ENCODE measurements around the gene STK24.

STK24 gene

DNA sequence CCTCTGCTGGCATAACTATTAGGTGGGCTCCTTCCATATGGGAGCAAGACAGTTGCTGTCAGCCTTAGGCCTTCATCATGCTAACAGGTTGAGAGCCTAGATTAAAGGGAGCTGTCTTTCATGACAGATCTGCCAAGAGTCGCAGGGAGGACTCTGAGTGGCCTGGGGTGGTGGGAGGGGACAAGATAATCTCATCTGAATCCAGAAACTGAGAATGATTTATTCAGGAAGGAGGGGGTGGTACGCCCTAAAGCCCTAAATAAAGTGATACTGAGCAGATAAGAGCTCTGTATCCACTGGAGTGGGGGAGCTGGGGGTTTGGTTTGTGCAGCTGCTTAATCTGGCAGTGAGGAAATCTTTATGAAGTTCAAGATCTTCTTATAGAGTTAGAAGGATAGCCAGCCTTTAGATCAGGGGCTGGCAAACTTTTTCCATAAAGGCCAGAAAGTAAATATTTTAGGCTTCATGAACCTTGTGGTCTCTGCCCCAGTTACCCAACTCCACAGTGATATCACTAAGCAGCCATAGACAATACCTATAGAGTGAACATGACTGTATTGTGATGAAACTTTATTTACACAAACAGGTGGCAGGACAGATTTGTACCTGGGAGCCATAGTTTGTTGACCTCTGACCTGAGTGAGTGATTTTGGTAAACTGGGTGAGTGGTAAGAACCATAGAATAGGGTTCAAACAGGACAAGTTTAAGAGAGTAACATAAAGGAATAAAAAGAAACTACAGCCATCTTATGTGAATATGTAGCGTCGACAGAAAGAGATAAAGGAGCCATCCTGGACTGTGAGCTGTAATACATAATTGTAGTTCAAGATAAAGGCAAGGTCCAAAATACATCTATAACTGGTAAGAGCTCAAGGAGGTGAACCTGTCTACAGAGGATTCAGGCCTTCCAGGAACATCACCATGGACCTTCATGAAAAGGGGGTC lies 9.8 kb upstream of the STK24 start:
- Histone ChIP-seq H3K56ac (ENCODE audit: low read length) (no peak overlapping the region), H3K18ac (ENCODE audit: low read length) (no peak overlapping the region), H3K79me2 (ENCODE audit: control insufficient read depth, insufficient read depth, low read length) (no peaks in the 10 kb centered on the region), H2BK5ac (ENCODE audit: low read length) (no peak overlapping the region), H3K4ac (ENCODE audit: low read depth, low read length) (no peak overlapping the region), H3K9ac (ENCODE audit: low read length) (no peak overlapping the region), H2BK15ac (replicated peaks; ENCODE audit: low read depth) (no peak overlapping the region), H3K79me1 (ENCODE audit: low read length) (no peaks in the 10 kb centered on the region), H4K5ac (ENCODE audit: low read length) (no peak overlapping the region), H3K23ac (ENCODE audit: low read length) (no peak overlapping the region), H3K27me3 (ENCODE audit: insufficient read depth, low read length, poor library complexity) (no peaks in the 10 kb centered on the region), H3K4me3 (ENCODE audit: low read length) (no peak overlapping the region), H2BK120ac (ENCODE audit: low read depth, low read length) (no peak overlapping the region), H3K27ac (ENCODE audit: low read depth, low read length) (no peak overlapping the region), H3K4me2 (ENCODE audit: low read length) (no peak overlapping the region), H3K4me1 (ENCODE audit: control insufficient read depth, low read depth, low read length) (no peaks in the 10 kb centered on the region), H2AK5ac (ENCODE audit: low read length) (no peak overlapping the region), H3K36me3 (ENCODE audit: control insufficient read depth, insufficient read depth, low read length) (no peaks in the 10 kb centered on the region), H4K8ac (ENCODE audit: low read depth, low read length) (no peak overlapping the region)
- DNase-seq, result no peak
- WGBS (ENCODE audit: extremely low coverage, insufficient coverage, low lambda C conversion rate), result no CpG with 5 or more reads among the region's 4 CpGs

DNA sequence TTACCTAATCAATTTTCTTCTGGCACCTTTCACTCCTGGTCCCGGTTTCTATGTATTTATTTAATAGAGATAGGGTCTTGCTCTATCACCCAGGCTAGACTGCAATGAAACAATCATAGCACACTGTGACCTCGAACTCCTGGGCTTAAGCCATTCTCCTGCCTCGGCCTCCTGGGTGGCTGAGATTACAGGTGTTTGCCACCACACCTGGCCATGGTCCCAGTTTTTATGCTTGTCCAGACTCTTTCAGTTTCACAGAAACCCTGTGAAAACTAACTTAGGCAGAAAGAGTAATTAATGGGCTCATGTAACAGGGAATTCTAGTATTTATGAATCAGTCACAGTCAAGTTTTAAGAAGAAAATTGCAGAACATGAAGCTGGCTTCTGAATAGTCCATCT lies 9.0 kb upstream of the STK24 start:
- Histone ChIP-seq H2BK5ac (ENCODE audit: low read length) (no peak overlapping the region), H3K4ac (ENCODE audit: low read depth, low read length) (no peak overlapping the region), H2BK120ac (ENCODE audit: low read depth, low read length) (no peak overlapping the region), H3K4me2 (ENCODE audit: low read length) (no peak overlapping the region), H2BK15ac (replicated peaks; ENCODE audit: low read depth) (no peak overlapping the region), H4K5ac (ENCODE audit: low read length) (no peak overlapping the region), H3K18ac (ENCODE audit: low read length) (no peak overlapping the region), H3K27ac (ENCODE audit: low read depth, low read length) (no peak overlapping the region), H3K27me3 (ENCODE audit: insufficient read depth, low read length, poor library complexity) (no peaks in the 10 kb centered on the region), H3K9ac (ENCODE audit: low read length) (no peak overlapping the region), H3K36me3 (ENCODE audit: control insufficient read depth, insufficient read depth, low read length) (no peaks in the 10 kb centered on the region), H3K23ac (ENCODE audit: low read length) (no peak overlapping the region), H3K56ac (ENCODE audit: low read length) (no peak overlapping the region), H3K79me2 (ENCODE audit: control insufficient read depth, insufficient read depth, low read length) (no peaks in the 10 kb centered on the region), H3K4me3 (ENCODE audit: low read length) (no peak overlapping the region), H4K8ac (ENCODE audit: low read depth, low read length) (no peak overlapping the region), H2AK5ac (ENCODE audit: low read length) (no peak overlapping the region), H3K79me1 (ENCODE audit: low read length) (no peaks in the 10 kb centered on the region), H3K4me1 (ENCODE audit: control insufficient read depth, low read depth, low read length) (no peaks in the 10 kb centered on the region)
- no CpG with 5 or more reads among the region's 3 CpGs for WGBS (ENCODE audit: extremely low coverage, insufficient coverage, low lambda C conversion rate)
- no peak for DNase-seq

DNA sequence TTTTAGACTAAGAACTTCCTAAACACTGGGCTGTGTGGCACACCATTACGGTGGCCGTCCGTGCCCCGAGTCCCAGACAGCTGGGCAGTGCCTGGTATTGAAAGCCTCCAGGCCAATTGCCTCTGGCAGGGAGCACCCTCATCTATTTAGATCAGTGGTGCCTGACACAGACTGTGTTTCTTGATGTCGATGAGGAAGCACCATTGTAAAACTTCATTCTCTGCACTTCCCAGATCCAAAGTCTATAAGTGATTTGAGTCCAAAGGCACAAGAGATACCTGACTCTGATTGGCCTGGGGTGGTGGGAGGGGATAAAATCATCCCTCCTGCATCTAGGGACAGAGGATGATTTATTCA lies 8.5 kb upstream of the STK24 start:
- Histone ChIP-seq H2BK120ac (ENCODE audit: low read depth, low read length) (no peak overlapping the region), H2AK5ac (ENCODE audit: low read length) (no peak overlapping the region), H3K79me1 (ENCODE audit: low read length) (no peaks in the 10 kb centered on the region), H3K79me2 (ENCODE audit: control insufficient read depth, insufficient read depth, low read length) (no peaks in the 10 kb centered on the region), H3K27me3 (ENCODE audit: insufficient read depth, low read length, poor library complexity) (no peaks in the 10 kb centered on the region), H3K4ac (ENCODE audit: low read depth, low read length) (no peak overlapping the region), H3K4me2 (ENCODE audit: low read length) (no peak overlapping the region), H3K18ac (ENCODE audit: low read length) (no peak overlapping the region), H3K27ac (ENCODE audit: low read depth, low read length) (no peak overlapping the region), H3K4me1 (ENCODE audit: control insufficient read depth, low read depth, low read length) (no peaks in the 10 kb centered on the region), H3K36me3 (ENCODE audit: control insufficient read depth, insufficient read depth, low read length) (no peaks in the 10 kb centered on the region), H4K5ac (ENCODE audit: low read length) (no peak overlapping the region), H3K9ac (ENCODE audit: low read length) (no peak overlapping the region), H4K8ac (ENCODE audit: low read depth, low read length) (no peak overlapping the region), H3K56ac (ENCODE audit: low read length) (no peak overlapping the region), H3K4me3 (ENCODE audit: low read length) (no peak overlapping the region), H2BK15ac (replicated peaks; ENCODE audit: low read depth) (no peak overlapping the region), H2BK5ac (ENCODE audit: low read length) (no peak overlapping the region), H3K23ac (ENCODE audit: low read length) (no peak overlapping the region)
- no peak for DNase-seq
- no CpG with 5 or more reads among the region's 5 CpGs for WGBS (ENCODE audit: extremely low coverage, insufficient coverage, low lambda C conversion rate)

DNA sequence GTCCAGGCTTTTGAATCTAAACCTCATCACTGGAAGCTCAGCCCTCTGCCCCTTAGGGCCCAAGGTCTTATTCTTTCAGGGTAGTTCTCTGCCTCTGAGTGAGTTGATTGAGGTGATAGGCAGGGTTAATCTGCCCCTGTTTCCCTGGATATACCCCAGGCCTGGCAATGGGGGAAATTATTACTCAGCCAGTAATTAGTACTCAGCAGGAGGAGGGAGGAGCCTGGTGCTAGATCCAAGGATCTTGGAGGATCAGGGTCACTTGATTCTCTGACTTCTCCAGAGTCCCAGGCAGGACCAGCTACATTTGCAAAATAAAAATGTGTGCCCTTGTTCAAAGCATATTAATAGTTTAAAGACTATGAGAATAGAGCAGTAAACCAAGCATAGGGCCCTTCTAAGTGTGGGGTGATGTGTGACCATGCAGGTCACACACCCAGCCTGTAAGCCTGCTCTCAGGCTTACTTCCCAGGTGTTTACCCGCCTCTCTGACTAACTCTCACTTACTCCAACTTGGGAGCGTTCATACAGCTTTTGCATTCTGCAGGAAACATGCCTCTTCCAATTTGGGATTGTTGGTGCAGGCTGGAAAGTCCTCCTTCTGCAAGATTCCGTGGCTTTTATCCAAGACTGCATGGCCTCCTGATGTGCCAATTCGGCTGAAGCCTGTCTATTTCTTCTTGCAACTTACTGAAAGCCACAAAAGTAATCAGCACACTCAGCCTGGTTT lies 7.9 kb upstream of the STK24 start:
- Histone ChIP-seq H2BK15ac (replicated peaks; ENCODE audit: low read depth) (no peak overlapping the region), H3K27ac (ENCODE audit: low read depth, low read length) (no peak overlapping the region), H4K5ac (ENCODE audit: low read length) (no peak overlapping the region), H4K8ac (ENCODE audit: low read depth, low read length) (no peak overlapping the region), H3K9ac (ENCODE audit: low read length) (no peak overlapping the region), H3K4me1 (ENCODE audit: control insufficient read depth, low read depth, low read length) (no peaks in the 10 kb centered on the region), H3K18ac (ENCODE audit: low read length) (no peak overlapping the region), H3K79me2 (ENCODE audit: control insufficient read depth, insufficient read depth, low read length) (no peaks in the 10 kb centered on the region), H2BK5ac (ENCODE audit: low read length) (no peak overlapping the region), H3K4me3 (ENCODE audit: low read length) (no peak overlapping the region), H2AK5ac (ENCODE audit: low read length) (no peak overlapping the region), H3K27me3 (ENCODE audit: insufficient read depth, low read length, poor library complexity) (no peaks in the 10 kb centered on the region), H3K36me3 (ENCODE audit: control insufficient read depth, insufficient read depth, low read length) (no peaks in the 10 kb centered on the region), H2BK120ac (ENCODE audit: low read depth, low read length) (no peak overlapping the region), H3K4me2 (ENCODE audit: low read length) (no peak overlapping the region), H3K79me1 (ENCODE audit: low read length) (no peaks in the 10 kb centered on the region), H3K23ac (ENCODE audit: low read length) (no peak overlapping the region), H3K56ac (ENCODE audit: low read length) (no peak overlapping the region), H3K4ac (ENCODE audit: low read depth, low read length) (no peak overlapping the region)
- no peak for DNase-seq
- WGBS (ENCODE audit: extremely low coverage, insufficient coverage, low lambda C conversion rate), result no CpG with 5 or more reads among the region's 4 CpGs

DNA sequence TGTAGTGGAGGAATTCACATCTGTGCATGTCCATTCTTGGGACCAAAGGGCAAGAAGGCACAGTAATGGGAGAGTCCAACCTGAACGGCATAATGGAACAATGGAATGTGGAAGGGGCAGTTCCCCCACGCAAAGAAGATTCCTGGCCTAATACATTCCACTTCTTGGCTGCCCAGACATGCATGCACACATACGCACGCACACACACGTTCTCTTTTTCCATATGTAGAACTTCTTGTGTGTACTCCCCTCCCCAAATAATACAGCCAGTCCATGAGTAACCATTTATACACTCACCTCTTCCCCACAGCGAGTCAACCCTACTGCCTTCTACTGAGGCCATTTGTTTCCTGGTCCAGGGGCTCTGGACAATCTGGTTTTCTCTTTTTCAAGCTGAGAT lies 6.0 kb upstream of the STK24 start:
- Histone ChIP-seq H3K27me3 (ENCODE audit: insufficient read depth, low read length, poor library complexity) (no peaks in the 10 kb centered on the region), H2BK15ac (replicated peaks; ENCODE audit: low read depth) (no peak overlapping the region), H3K23ac (ENCODE audit: low read length) (no peak overlapping the region), H2AK5ac (ENCODE audit: low read length) (no peak overlapping the region), H3K79me1 (ENCODE audit: low read length) (no peaks in the 10 kb centered on the region), H3K4ac (ENCODE audit: low read depth, low read length) (no peak overlapping the region), H3K79me2 (ENCODE audit: control insufficient read depth, insufficient read depth, low read length) (no peaks in the 10 kb centered on the region), H3K27ac (ENCODE audit: low read depth, low read length) (no peak overlapping the region), H3K56ac (ENCODE audit: low read length) (no peak overlapping the region), H3K4me3 (ENCODE audit: low read length) (no peak overlapping the region), H3K36me3 (ENCODE audit: control insufficient read depth, insufficient read depth, low read length) (no peaks in the 10 kb centered on the region), H4K8ac (ENCODE audit: low read depth, low read length) (no peak overlapping the region), H4K5ac (ENCODE audit: low read length) (no peak overlapping the region), H3K4me1 (ENCODE audit: control insufficient read depth, low read depth, low read length) (peaks cover 1% of the 10 kb centered on the region), H2BK5ac (ENCODE audit: low read length) (no peak overlapping the region), H3K4me2 (ENCODE audit: low read length) (no peak overlapping the region), H2BK120ac (ENCODE audit: low read depth, low read length) (no peak overlapping the region), H3K18ac (ENCODE audit: low read length) (no peak overlapping the region), H3K9ac (ENCODE audit: low read length) (no peak overlapping the region)
- no peak for DNase-seq
- no CpG with 5 or more reads among the region's 6 CpGs for WGBS (ENCODE audit: extremely low coverage, insufficient coverage, low lambda C conversion rate)
